Measurements from ENCODE around the gene CASK. TPM values are rescaled to one million over a fixed set of nuclear protein-coding genes. Genes with fewer than 3 reads are reported as not detected.

Gene CASK
- total and polyA plus RNA-seq, 10 donors: 4.7 to 63.7 (median 42.8) TPM

DNA sequence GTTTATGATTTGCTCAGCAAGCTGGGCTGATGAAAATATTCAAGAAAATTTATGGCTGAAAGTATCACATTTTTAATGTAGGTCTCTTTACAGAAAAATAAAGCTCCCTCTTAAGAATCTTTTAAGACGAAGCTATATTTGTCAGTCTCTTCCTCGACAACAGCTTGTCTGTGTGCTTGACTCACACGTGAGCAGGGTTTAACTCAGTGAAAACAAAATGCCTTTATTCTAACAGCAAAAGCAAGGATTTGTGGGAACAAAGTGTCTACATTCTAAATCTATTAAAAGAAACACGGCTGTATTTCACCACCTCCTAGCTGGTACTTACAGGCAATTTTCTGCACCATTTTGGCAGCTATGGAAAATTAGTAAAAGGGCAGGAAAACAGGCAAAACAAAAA is 400.7 kb downstream of the CASK start:
- Histone ChIP-seq H3K4me1 (no peaks in the 10 kb centered on the region), H3K36me3 (peaks cover 0 to 31% (median 0%) of the 10 kb centered on the region in 6 donors), H3K27ac (no peak overlapping the region), H3K9me3 (no peaks in the 10 kb centered on the region), H3K27me3 (replicated peaks in 1 of 7) (peaks cover 0 to 4% (median 0%) of the 10 kb centered on the region in 7 donors), H3K4me3 (no peak overlapping the region)
- intact Hi-C loops (cut with DNase I; ENCODE audit: low total_unique reads): no loop called here
- TF ChIP-seq POLR2A (IDR thresholded peaks at IDR 0.05) (no peak), CTCF (IDR thresholded peaks at IDR 0.05 in 8 of 11, conservative IDR thresholded peaks at IDR 0.05 in 3 of 11) (no peak), POLR2AphosphoS5 (IDR thresholded peaks at IDR 0.05) (no peak)
- 79 to 91% (median 90%) methylated on average over 4 of the region's 4 CpGs for WGBS, 5 donors
- DNase-seq: no peak

- Histone ChIP-seq H3K27ac (no peak overlapping the region), H3K27me3 (replicated peaks in 1 of 7) (peaks cover 0 to 4% (median 0%) of the 10 kb centered on the region in 7 donors), H3K9me3 (no peaks in the 10 kb centered on the region), H3K4me3 (no peak overlapping the region), H3K36me3 (peaks cover 0 to 31% (median 0%) of the 10 kb centered on the region in 6 donors), H3K4me1 (no peaks in the 10 kb centered on the region)
- WGBS, 5 donors: 86 to 100% (median 98%) methylated on average over 2 of the region's 2 CpGs
- DNase-seq: no peak
- intact Hi-C loops (cut with DNase I; ENCODE audit: low total_unique reads): no loop called here
- TF ChIP-seq POLR2A (IDR thresholded peaks at IDR 0.05): no peak
- no peak for TF ChIP-seq POLR2AphosphoS5 (IDR thresholded peaks at IDR 0.05)
- TF ChIP-seq CTCF (IDR thresholded peaks at IDR 0.05 in 8 of 11, conservative IDR thresholded peaks at IDR 0.05 in 3 of 11): no peak
These were observed 401.3 kb downstream of the CASK start for GRCh38 chrX:41522081-41522480.

GRCh38 chrX:41519468-41519867 is 403.9 kb downstream of the CASK start:
- Histone ChIP-seq H3K36me3 (peaks cover 0 to 23% (median 0%) of the 10 kb centered on the region in 6 donors), H3K4me1 (no peaks in the 10 kb centered on the region), H3K4me3 (no peak overlapping the region), H3K27ac (no peak overlapping the region), H3K27me3 (replicated peaks in 1 of 7) (peaks cover 0 to 4% (median 0%) of the 10 kb centered on the region in 7 donors), H3K9me3 (no peaks in the 10 kb centered on the region)
- 91 to 96% (median 93%) methylated on average over 5 of the region's 5 CpGs for WGBS, 5 donors
- TF ChIP-seq CTCF (IDR thresholded peaks at IDR 0.05 in 8 of 11, conservative IDR thresholded peaks at IDR 0.05 in 3 of 11): no peak
- intact Hi-C loops (cut with DNase I; ENCODE audit: low total_unique reads): no loop called here
- no peak for DNase-seq

DNA sequence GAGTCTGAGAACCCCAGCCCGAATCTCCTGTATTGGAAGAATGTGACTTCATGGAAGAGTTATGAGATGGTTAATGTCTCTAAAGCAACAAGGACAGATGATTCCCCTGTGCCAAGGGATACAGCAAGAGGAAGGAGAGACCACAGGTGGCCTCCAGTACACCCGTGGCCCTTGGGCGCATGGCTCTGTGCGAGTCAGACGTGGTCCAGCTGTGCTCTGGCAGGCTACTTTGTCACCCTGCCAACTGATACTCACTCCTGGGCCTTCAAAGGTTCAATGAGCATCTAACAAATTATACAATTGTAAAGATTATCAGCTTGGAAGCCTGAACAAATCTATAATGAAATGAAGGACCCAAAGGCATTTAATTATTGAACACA is 404.5 kb downstream of the CASK start:
- Histone ChIP-seq H3K4me1 (no peaks in the 10 kb centered on the region), H3K27ac (no peak overlapping the region), H3K9me3 (no peaks in the 10 kb centered on the region), H3K27me3 (replicated peaks in 1 of 7) (peaks cover 0 to 4% (median 0%) of the 10 kb centered on the region in 7 donors), H3K4me3 (no peak overlapping the region), H3K36me3 (peaks cover 0 to 21% (median 0%) of the 10 kb centered on the region in 6 donors)
- DNase-seq: no peak
- TF ChIP-seq POLR2A (IDR thresholded peaks at IDR 0.05): no peak
- no peak for TF ChIP-seq POLR2AphosphoS5 (IDR thresholded peaks at IDR 0.05)
- no peak for TF ChIP-seq CTCF (IDR thresholded peaks at IDR 0.05 in 8 of 11, conservative IDR thresholded peaks at IDR 0.05 in 3 of 11)
- intact Hi-C loops (cut with DNase I; ENCODE audit: low total_unique reads): no loop called here
- WGBS, 5 donors: 52 to 79% (median 66%) methylated on average over 5 of the region's 5 CpGs
